ENCODE measurements around the gene ZNF346.
"Not testable (repeated sequence)": the region's sequence is repeated elsewhere in the genome, so short reads cannot be mapped to it uniquely, and the experiment has no call there.

The ZNF346 gene

DNA sequence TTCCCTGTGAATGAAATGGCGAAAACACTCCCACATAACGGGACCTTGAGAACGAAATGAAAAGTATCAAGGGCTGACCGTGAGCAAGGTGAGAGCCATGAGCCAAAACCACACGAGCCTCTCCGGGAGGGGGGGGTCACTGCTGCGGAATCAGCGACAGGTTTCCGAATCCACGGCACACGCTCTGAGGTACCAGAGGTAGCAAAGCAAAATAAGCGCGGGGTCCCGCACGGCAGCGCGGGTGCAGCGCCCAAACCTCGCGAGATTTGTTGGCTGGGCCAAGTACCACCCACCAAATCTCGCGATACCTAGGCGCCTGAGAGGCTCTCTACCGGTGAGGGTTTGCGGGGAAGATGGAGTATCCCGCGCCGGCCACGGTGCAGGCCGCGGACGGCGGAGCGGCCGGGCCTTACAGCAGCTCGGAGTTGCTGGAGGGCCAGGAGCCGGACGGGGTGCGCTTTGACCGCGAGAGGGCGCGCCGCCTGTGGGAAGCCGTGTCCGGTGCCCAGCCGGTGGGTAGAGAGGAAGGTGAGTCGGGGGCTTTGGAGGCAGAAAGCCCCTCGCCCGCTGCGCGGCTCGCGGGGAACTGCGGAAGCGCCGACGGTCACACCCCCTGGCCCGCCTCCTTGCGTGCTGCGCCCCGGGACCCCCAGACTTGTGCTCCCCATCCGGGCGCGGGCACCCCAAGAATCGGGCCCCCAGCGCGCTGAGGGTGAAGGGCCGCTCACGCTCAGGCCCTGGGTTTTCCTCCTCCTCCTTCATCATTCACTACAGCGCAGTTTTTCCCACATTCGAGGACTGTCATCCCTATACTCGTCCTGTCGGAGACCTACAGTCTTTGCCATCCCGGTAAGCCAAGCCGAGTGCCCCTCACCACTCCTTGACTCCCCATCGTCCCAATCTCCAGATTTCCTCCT is at the start of gene ZNF346:
Gene ZNF346, plus strand, starts transcription at position 311 of the 917 bp plus-strand sequence. Its CDS starts 43 bp downstream, at position 354.
- peak; percentile 98 for DNase-seq

GRCh38 chr5:176979669-176980068 is 42.8 kb upstream of the ZNF346 start:
- DNase-seq: no peak

- no peak for DNase-seq
Observed at GRCh38 chr5:176980818-176981217, 41.7 kb upstream of the ZNF346 start.

- not testable (repeated sequence) for DNase-seq
Observed at GRCh38 chr5:176983112-176983511, 39.4 kb upstream of the ZNF346 start.

- not testable (repeated sequence) for DNase-seq
Observed at GRCh38 chr5:176983593-176983992, 38.9 kb upstream of the ZNF346 start.

DNA sequence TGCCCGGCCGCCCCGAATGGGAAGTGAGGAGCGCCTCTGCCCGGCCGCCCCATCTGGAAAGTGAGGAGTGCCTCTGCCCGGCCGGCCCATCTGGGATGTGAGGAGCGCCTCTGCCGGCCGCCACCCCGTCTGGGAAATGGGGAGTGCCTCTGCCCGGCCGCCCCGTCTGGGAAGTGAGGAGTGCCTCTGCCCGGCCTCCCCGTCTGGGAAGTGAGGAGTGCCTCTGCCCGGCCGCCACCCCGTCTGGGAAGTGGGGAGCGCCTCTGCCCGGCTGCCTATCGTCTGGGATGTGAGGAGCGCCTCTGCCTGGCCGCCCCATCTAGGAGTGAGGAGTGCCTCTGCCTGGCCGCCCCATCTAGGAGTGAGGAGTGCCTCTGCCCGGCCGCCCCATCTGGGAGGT is 38.3 kb upstream of the ZNF346 start:
- not testable (repeated sequence) for DNase-seq

GRCh38 chr5:176985516-176985915 is 37.0 kb upstream of the ZNF346 start:
- DNase-seq: no peak

GRCh38 chr5:176986280-176986679 is 36.2 kb upstream of the ZNF346 start:
- no peak for DNase-seq

DNA sequence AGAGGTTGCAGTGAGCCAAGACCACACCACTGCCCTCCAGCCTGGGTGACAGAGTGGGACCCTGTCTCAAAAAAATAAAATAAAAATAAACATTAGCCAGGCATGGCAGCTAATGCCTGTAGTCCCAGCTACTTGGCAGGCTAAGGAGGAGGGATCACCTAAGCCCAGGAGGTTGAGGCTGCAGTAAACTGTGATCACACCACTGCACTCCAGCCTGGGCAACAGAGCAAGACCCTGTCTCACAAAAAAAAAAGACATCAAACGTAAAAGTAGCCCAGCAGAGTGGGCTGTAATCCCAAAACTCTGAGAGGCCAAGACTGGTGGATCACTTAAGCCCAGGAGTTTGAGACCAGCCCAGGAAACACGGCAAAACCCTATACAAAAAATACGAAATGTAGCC is 34.9 kb upstream of the ZNF346 start:
- no peak for DNase-seq

DNA sequence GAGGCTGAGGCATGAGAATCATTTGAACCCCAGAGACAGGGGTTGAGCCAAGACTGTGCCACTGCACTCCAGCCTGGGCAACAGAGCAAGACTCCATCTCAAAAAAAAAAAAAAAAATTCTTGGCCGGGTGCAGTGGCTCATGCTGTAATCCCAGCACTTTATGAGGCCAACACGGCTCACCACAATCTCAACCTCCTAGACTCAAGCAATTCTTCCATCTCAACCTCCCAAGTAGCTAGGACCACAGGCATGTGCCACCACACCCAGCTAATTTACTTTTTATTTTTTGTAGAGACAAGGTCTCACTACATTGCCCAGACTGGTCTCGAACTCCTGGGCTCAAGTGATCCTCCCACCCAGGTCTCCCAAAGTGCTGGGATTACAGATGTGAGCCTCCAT is 29.4 kb upstream of the ZNF346 start:
- not testable (repeated sequence) for DNase-seq

DNA sequence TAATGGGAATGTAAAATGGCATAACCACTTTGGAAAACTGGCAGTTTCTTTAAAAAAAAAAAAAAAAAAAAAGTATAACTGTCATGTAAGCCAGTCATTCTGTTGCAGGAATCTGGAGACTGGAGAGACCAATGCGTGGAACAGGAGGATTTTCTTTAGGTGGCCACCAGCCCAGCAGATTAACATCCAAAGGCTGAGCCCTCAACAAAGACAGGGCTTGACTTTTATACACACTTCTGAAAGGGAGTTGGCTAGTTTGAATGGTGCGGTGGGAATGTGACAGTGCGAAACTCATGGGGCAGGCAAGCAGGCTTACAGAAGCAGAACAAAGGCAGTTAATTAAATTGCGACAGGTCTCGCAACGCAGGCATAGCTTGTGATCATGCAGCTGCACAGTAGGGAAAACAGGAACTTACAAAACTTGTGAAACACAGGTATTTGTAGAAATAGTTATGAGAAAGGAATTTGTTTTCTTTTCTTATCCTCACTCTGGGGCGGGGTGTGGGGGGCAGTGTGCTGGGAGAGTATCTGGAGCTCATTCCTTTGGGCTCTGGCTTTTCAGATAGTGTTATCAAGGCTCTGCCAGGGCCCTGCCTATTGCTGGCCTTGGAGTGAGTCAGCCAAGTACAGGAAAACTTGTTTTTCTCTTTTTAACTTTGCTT is 27.9 kb upstream of the ZNF346 start:
- no peak for DNase-seq

- no peak for DNase-seq
Observed at GRCh38 chr5:176995122-176995490, 27.4 kb upstream of the ZNF346 start.

DNA sequence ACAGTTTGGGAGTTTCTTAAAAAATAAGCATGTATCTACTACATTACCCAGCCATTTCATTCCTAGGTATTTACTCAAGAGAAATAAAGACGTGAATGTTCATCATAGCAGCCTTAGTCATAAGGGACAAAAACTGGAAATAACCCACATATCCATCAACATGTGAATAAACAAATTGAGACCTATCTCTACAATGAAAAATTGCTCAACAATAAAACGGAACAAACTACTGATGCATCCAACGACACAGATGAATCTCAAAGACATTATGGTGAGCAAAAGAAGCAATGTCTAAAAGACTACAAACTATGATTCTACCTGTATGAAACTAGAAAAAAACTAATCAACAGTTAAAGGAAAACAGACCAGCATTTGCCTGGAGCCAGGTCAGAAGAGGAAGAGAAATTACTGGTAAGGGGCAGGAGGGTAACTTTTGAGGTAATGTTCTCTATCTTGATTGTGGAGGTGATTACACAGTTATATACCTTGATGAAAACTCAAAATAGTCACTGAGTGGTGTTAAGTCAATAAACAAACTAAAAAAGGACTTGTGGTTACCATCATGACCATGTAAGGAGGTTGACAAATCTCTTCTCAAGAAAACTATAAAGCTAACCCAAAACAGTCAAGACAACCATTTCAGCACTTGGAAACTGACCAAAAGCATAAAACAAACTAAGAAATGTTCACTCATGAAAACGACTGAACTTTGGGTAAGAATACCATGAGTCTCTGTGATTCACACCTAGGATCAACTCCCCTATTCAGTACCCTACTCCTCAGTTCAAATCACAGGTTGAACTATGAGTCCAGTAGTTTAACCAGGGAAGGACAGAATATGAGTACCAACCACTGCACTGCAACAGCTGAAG is 26.4 kb upstream of the ZNF346 start:
- DNase-seq: no peak

DNA sequence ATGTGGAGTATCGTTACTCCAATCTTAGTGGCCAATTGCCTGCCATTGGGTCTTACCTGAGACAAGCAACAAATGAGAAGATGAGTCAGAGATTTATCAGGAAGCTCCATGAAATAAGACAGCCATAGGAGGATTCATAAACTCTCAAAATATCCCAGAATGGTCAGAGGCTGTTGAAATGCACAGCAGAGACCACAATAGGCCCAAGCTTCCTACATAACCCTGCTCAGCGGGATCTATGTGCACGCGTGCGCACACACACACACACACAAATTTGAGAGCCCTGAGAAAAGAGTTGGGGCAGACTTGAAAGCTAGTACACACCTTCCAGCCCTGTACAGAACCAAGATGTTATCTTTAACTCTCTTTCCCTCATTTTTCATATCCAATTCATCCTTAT is 25.7 kb upstream of the ZNF346 start:
- DNase-seq: no peak

- no peak for DNase-seq
Observed at GRCh38 chr5:176998828-176999227, 23.7 kb upstream of the ZNF346 start.

- not testable (repeated sequence) for DNase-seq
Observed at GRCh38 chr5:176999526-176999925, 23.0 kb upstream of the ZNF346 start.

DNA sequence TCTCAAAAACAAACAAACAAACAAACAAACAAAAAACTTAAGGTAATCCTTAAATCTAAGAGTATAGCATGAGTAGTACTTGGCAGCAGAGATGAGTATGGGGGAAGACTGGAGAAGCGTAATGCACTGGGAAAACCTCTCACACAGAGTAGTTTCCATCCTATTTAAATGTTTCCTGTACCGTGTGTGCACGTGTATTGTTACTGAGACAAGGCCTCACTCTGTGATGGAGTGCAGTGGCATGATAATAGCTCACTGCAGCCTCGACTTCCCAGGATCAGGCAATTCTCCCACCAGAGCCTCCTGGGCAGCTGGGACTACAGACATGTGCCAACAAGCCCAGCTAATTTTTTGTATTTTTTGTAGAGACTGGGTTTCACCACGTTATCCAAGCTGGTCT is 18.8 kb upstream of the ZNF346 start:
- no peak for DNase-seq

- DNase-seq: no peak
Observed at GRCh38 chr5:177004961-177005360, 17.5 kb upstream of the ZNF346 start.

DNA sequence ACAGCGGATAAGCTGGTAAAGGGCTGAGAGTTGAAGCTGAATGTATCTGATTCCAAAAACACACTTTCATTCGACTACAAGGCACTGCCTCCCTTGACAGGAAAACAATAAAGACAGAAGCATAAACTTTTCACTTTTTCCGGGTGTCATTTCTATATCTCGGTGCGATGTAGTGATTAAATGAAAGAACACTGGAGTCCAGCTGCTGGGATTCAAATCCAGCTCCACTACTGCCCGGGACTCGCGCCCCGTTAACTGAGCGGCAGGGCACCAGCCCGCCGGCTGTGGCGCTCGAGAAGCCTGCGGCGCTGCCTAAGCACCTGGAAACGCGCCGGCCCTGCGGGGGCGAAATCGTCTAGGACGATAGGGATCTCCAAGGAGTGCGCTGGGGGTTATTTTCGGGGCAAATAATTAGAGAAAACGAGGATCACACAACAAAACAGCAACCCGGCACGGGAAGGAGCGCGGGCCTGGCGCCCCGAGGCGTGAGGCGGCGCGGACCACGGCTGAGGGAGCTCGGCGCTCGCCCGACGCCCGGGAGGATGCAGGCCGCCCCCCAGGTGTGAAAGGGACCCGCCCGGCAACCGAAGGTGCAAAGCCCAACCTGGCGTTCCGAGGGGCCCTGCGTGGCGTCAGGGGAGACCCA is 16.8 kb upstream of the ZNF346 start:
- peak; percentile 80 for DNase-seq

DNA sequence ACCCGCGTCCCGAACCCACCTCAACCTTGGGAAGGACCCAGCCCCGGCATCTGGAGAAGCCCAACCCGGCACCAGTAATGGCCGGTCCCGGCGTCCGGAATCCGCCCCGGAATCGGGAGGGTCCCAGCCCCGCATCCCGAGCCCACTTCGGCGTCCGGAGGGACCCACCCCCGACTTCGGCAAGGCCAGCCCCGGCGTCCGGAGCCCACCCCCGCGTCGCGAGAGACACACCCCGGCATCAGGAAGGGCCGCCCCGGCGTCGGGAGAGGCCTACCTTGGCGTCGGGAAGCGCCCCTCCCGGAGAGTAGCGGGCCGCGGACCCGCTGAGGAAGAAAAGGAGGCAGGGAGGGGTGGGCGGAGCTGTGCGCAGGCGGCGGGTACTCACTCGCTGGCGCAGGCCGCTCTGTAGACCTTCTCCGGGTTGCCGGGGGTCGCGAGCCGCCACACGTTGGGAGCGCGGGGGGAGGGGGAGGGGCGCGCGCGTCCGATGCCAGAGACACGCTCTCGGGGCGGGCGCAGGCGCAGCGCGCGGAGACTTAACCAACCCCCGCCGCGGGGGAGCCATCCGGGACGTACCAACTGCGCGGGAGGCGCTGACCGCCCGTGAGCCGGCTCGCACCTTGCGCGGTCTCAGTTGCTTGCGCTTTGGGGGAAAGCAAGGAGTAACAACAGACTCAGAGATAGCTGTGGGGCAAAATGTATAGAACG is 16.1 kb upstream of the ZNF346 start, which contains the start of gene UIMC1:
Gene UIMC1, minus strand, starts transcription at position 515 of the 708 bp plus-strand sequence. CDS start 24,164 bp downstream, outside the sequence.
- DNase-seq: peak; percentile 98

- no peak for DNase-seq
Observed at GRCh38 chr5:177008716-177009115, 13.8 kb upstream of the ZNF346 start.

GRCh38 chr5:177010153-177010552 is 12.3 kb upstream of the ZNF346 start:
- no peak for DNase-seq

Data from eye (tissue), 1 donor.